Lower leg skin (tissue), 3 donors: Measurements from ENCODE around the gene MMP11.

Source experiments
- POLR2A ChIP-seq, 2 donors: fragments of 450-650 bp; IDR thresholded peaks; one replicate each; pipeline ENCODE4 v1.6.1; 2016 to 2017; ENCODE audit warnings: antibody characterized with exemption in 2 of 2, mild to moderate bottlenecking in 1 of 2, moderate library complexity in 1 of 2
- TF ChIP-seq, protein P1 (sequence below), 3 donors: fragments of 450-650 bp; IDR thresholded peaks; one replicate each; pipeline ENCODE4 v1.5.1; 2016; ENCODE audit warnings: antibody characterized with exemption in 3 of 3, mild to moderate bottlenecking in 3 of 3, moderate library complexity in 2 of 3

DNA sequence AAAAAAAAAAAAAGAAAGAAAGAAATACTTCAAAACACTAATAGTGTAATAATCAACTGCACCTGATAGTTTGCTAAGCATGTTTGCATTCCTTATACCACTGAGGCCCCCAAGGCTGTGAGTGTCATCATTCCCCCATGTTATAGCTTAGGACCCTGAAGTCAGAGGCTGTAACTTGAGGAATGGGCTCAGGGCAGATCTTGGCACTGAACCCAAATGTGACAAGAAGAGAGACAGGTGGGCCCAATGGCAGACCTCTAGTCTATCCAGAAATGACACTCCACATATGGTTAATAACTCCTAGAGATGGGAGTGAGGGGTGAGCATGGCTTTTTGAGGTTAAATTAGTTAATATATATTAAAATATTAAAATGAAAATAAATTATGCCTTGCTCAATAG lies 35.0 kb upstream of the MMP11 start:
- TF ChIP-seq, protein P1, sequence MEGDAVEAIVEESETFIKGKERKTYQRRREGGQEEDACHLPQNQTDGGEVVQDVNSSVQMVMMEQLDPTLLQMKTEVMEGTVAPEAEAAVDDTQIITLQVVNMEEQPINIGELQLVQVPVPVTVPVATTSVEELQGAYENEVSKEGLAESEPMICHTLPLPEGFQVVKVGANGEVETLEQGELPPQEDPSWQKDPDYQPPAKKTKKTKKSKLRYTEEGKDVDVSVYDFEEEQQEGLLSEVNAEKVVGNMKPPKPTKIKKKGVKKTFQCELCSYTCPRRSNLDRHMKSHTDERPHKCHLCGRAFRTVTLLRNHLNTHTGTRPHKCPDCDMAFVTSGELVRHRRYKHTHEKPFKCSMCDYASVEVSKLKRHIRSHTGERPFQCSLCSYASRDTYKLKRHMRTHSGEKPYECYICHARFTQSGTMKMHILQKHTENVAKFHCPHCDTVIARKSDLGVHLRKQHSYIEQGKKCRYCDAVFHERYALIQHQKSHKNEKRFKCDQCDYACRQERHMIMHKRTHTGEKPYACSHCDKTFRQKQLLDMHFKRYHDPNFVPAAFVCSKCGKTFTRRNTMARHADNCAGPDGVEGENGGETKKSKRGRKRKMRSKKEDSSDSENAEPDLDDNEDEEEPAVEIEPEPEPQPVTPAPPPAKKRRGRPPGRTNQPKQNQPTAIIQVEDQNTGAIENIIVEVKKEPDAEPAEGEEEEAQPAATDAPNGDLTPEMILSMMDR (IDR thresholded peaks at IDR 0.05), result no peak
- no peak for TF ChIP-seq POLR2A (IDR thresholded peaks at IDR 0.05)
